ENCODE measurements around the gene KRTAP3-1.

GRCh38 chr17:41010441-41010840 is 1.5 kb upstream of the KRTAP3-1 start:
- TF ChIP-seq CTCF (conservative IDR thresholded peaks at IDR 0.05; ENCODE audit: low read depth, low read length), result no peak
- no peak for TF ChIP-seq EZH2 (IDR thresholded peaks at IDR 0.05; ENCODE audit: borderline replicate concordance, low read depth, low read length, poor library complexity, severe bottlenecking)

All from A673 (cell line).